ENCODE measurements around the gene ABHD8.

DNA sequence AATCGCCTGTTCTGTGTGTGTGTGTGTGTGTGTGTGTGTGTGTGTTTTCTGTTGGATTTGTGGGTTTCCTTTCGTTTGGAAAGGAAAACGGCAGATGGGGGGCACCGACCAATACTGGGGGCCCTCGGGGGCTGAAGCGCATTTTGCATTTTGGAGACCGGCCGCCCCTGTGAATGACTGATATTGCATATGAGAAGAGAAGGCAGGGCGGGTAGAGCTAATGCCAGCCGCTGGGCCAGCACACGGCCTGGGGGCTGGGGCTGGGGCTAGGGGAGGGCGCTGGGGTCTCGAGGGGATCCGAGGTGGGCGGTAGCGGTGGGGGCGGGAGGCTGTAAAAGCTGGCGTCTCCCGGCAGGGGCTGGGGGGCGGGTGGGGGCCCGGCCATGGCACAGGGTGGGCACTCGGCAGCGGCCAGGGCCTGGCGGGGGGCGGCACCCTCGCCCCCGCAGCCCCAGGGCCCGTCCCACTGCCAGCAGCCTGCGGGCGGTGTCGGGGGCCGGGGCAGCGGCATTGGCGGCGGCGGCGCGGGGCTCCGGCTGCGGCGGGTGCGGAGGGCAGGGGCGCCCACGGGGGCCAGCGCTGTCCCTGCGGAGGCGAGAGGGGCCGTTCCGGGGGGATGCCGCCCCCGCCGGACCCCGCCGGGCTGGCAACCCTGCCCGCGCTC, 20.2 kb upstream of the ABHD8 start:
- TF ChIP-seq POLR2AphosphoS5 (IDR thresholded peaks at IDR 0.05) (no peak), POLR2A (IDR thresholded peaks at IDR 0.05) (no peak)
- TF ChIP-seq, protein P1, sequence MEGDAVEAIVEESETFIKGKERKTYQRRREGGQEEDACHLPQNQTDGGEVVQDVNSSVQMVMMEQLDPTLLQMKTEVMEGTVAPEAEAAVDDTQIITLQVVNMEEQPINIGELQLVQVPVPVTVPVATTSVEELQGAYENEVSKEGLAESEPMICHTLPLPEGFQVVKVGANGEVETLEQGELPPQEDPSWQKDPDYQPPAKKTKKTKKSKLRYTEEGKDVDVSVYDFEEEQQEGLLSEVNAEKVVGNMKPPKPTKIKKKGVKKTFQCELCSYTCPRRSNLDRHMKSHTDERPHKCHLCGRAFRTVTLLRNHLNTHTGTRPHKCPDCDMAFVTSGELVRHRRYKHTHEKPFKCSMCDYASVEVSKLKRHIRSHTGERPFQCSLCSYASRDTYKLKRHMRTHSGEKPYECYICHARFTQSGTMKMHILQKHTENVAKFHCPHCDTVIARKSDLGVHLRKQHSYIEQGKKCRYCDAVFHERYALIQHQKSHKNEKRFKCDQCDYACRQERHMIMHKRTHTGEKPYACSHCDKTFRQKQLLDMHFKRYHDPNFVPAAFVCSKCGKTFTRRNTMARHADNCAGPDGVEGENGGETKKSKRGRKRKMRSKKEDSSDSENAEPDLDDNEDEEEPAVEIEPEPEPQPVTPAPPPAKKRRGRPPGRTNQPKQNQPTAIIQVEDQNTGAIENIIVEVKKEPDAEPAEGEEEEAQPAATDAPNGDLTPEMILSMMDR (IDR thresholded peaks at IDR 0.05) = no peak
